ENCODE data around the gene ANG. TPM values are rescaled to one million over a fixed set of nuclear protein-coding genes. Genes with fewer than 3 reads are reported as not detected.

The ANG gene
- total RNA-seq, 1 donor from 2014 or later = 9.1 TPM

- H3K27me3 Mint-ChIP-seq (ENCODE audit: low read depth) = peaks cover 22% of the 10 kb centered on the region
- H3K4me3 Mint-ChIP-seq (ENCODE audit: unreplicated experiment) = no peak overlapping the region
- H3K27ac Mint-ChIP-seq (ENCODE audit: unreplicated experiment) = no peak overlapping the region
- H3K4me1 Mint-ChIP-seq (ENCODE audit: low read depth) = no peaks in the 10 kb centered on the region
- no peak for DNase-seq (ENCODE audit: low spot score)
- no peak for TF ChIP-seq CTCF (IDR thresholded peaks at IDR 0.05)
- no peaks in the 10 kb centered on the region for H3K36me3 Mint-ChIP-seq (ENCODE audit: low read depth)
- no peaks in the 10 kb centered on the region for H3K9me3 Mint-ChIP-seq (ENCODE audit: low read depth)
Measured at GRCh38 chr14:20726531-20726930, 38.0 kb downstream of the ANG start.

GRCh38 chr14:20730891-20731290, 42.3 kb downstream of the ANG start:
- H3K27me3 Mint-ChIP-seq (ENCODE audit: low read depth) = peaks cover 13% of the 10 kb centered on the region
- H3K27ac Mint-ChIP-seq (ENCODE audit: unreplicated experiment) = no peak overlapping the region
- DNase-seq (ENCODE audit: low spot score) = no peak
- H3K4me3 Mint-ChIP-seq (ENCODE audit: unreplicated experiment) = no peak overlapping the region
- H3K4me1 Mint-ChIP-seq (ENCODE audit: low read depth) = no peaks in the 10 kb centered on the region
- TF ChIP-seq CTCF (IDR thresholded peaks at IDR 0.05) = no peak
- no peaks in the 10 kb centered on the region for H3K36me3 Mint-ChIP-seq (ENCODE audit: low read depth)
- no peaks in the 10 kb centered on the region for H3K9me3 Mint-ChIP-seq (ENCODE audit: low read depth)

GRCh38 chr14:20732477-20732876, 43.9 kb downstream of the ANG start:
- H3K9me3 Mint-ChIP-seq (ENCODE audit: low read depth) = no peaks in the 10 kb centered on the region
- no peak overlapping the region for H3K4me3 Mint-ChIP-seq (ENCODE audit: unreplicated experiment)
- H3K27me3 Mint-ChIP-seq (ENCODE audit: low read depth) = peaks cover 7% of the 10 kb centered on the region
- no peak for DNase-seq (ENCODE audit: low spot score)
- H3K27ac Mint-ChIP-seq (ENCODE audit: unreplicated experiment) = no peak overlapping the region
- no peaks in the 10 kb centered on the region for H3K36me3 Mint-ChIP-seq (ENCODE audit: low read depth)
- no peaks in the 10 kb centered on the region for H3K4me1 Mint-ChIP-seq (ENCODE audit: low read depth)
- no peak for TF ChIP-seq CTCF (IDR thresholded peaks at IDR 0.05)

GRCh38 chr14:20732979-20733635, 44.5 kb downstream of the ANG start:
- Mint-ChIP-seq H3K4me1 (ENCODE audit: low read depth) (no peaks in the 10 kb centered on the region), H3K36me3 (ENCODE audit: low read depth) (no peaks in the 10 kb centered on the region), H3K27ac (ENCODE audit: unreplicated experiment) (no peak overlapping the region), H3K27me3 (ENCODE audit: low read depth) (peaks cover 4% of the 10 kb centered on the region), H3K4me3 (ENCODE audit: unreplicated experiment) (no peak overlapping the region), H3K9me3 (ENCODE audit: low read depth) (no peaks in the 10 kb centered on the region)
- DNase-seq (ENCODE audit: low spot score) = no peak
- no peak for TF ChIP-seq CTCF (IDR thresholded peaks at IDR 0.05)

GRCh38 chr14:20733684-20734429, 45.3 kb downstream of the ANG start:
- no peak overlapping the region for H3K27ac Mint-ChIP-seq (ENCODE audit: unreplicated experiment)
- DNase-seq (ENCODE audit: low spot score) = no peak
- TF ChIP-seq CTCF (IDR thresholded peaks at IDR 0.05) = no peak
- H3K4me3 Mint-ChIP-seq (ENCODE audit: unreplicated experiment) = no peak overlapping the region
- H3K4me1 Mint-ChIP-seq (ENCODE audit: low read depth) = no peaks in the 10 kb centered on the region
- H3K27me3 Mint-ChIP-seq (ENCODE audit: low read depth) = peaks cover 4% of the 10 kb centered on the region
- H3K9me3 Mint-ChIP-seq (ENCODE audit: low read depth) = no peaks in the 10 kb centered on the region
- H3K36me3 Mint-ChIP-seq (ENCODE audit: low read depth) = no peaks in the 10 kb centered on the region
